Smooth muscle cell (in vitro differentiated cells): Measurements from ENCODE around the gene MXRA8. TPM values are rescaled to one million over a fixed set of nuclear protein-coding genes. Genes with fewer than 3 reads are reported as not detected.

Experiments
- DNase-seq: peaks from one replicate; lab custom pipeline; 2025; ENCODE audit not compliant: unreplicated experiment; lab: John Stamatoyannopoulos, UW
- H2AFZ ChIP-seq: fragments of 200-600 bp; sonication (generic); 2 replicates; pipeline ENCODE4 v1.6.0; 2016; ENCODE audit warnings: antibody characterized with exemption, low read depth, mild to moderate bottlenecking
- H3F3A ChIP-seq: fragments of 200-600 bp; sonication (generic); 2 replicates; pipeline ENCODE4 v1.6.0; 2017; ENCODE audit warnings: antibody characterized with exemption, low read depth
- H3K27ac ChIP-seq: fragments of 200-600 bp; sonication (generic); 2 replicates; pipeline ENCODE4 v1.5.1; 2016; ENCODE audit warnings: low read depth, mild to moderate bottlenecking
- H3K27me3 ChIP-seq: fragments of 200-600 bp; sonication (generic); 2 replicates; pipeline ENCODE4 v1.6.1; 2016; ENCODE audit warnings: low read depth, mild to moderate bottlenecking
- H3K36me3 ChIP-seq: fragments of 200-600 bp; sonication (generic); 2 replicates; pipeline ENCODE4 v1.5.1; 2016; ENCODE audit warnings: low read depth
- H3K4me1 ChIP-seq: fragments of 200-600 bp; sonication (generic); 2 replicates; pipeline ENCODE4 v1.5.1; 2016; ENCODE audit warnings: low read depth
- H3K4me2 ChIP-seq: fragments of 200-600 bp; sonication (generic); 2 replicates; pipeline ENCODE4 v1.6.0; 2016; ENCODE audit warnings: mild to moderate bottlenecking
- H3K4me3 ChIP-seq: fragments of 200-600 bp; sonication (generic); 2 replicates; pipeline ENCODE4 v1.5.1; 2016; ENCODE audit warnings: mild to moderate bottlenecking
- H3K79me2 ChIP-seq: fragments of 200-600 bp; sonication (generic); 2 replicates; pipeline ENCODE4 v1.6.0; 2016; ENCODE audit warnings: low read depth, mild to moderate bottlenecking
- H3K9ac ChIP-seq: fragments of 200-600 bp; sonication (generic); 2 replicates; pipeline ENCODE4 v1.6.0; 2016; ENCODE audit warnings: low read depth
- H3K9me3 ChIP-seq: fragments of 200-600 bp; sonication (generic); replicated peaks from 2 replicates; pipeline ENCODE4 v1.5.1; 2016; ENCODE audit warnings: low read depth
- H4K20me1 ChIP-seq: fragments of 200-600 bp; sonication (generic); 2 replicates; pipeline ENCODE4 v1.6.0; 2016; ENCODE audit warnings: low read depth
- CTCF ChIP-seq: fragments of 200-600 bp; sonication (generic); IDR thresholded peaks from 2 replicates; pipeline ENCODE4 v1.5.1; 2017; ENCODE audit warnings: borderline replicate concordance, mild to moderate bottlenecking, antibody characterized with exemption; ENCODE audit not compliant: insufficient read depth, poor library complexity, severe bottlenecking
- WGBS: methylation state at CpG from one replicate; pipeline ENCODE4 v1.1.7; 2016; ENCODE audit warnings: low lambda C conversion rate; 5-methylcytosine and 5-hydroxymethylcytosine counted together
- polyA plus RNA-seq: library from polyadenylated mRNA; unstranded; fragments of >200 nt; fragmentation: Nextera tagmentation; extraction: Ambion mirVana; gene quantifications from 2 replicates; pipeline ENCODE4 v1.2.1, GENCODE V29; 2016
- total RNA-seq: library from RNA; depleted of rRNA; stranded (reverse); fragments of >200 nt; gene quantifications from 2 replicates; pipeline ENCODE4 v1.2.3, GENCODE V29; 2014

MXRA8 gene
- total and polyA plus RNA-seq, 2 experiments from 2014 or later: 266 to 597 TPM

GRCh38 chr1:1324524-1325287 is 33.6 kb downstream of the MXRA8 start, which contains the start of the genes CPTP and INTS11:
CPTP (plus strand) TSS chr1:1324802; CDS start chr1:1326911, 2,109 bp downstream.
INTS11 (minus strand) TSS chr1:1324660; CDS start chr1:1324608, 52 bp downstream.
- Histone ChIP-seq H2AFZ (no peak within 1 kb of the TSS), H3F3A (no peaks in the 10 kb centered on the region), H3K4me3 (peak within 1 kb of the TSS; percentile 93), H3K9me3 (no peaks in the 10 kb centered on the region), H3K36me3 (no peaks in the 10 kb centered on the region), H4K20me1 (peaks cover 59% of the 10 kb centered on the region), H3K79me2 (peaks cover 64% of the 10 kb centered on the region), H3K27me3 (no peaks in the 10 kb centered on the region), H3K27ac (peak within 1 kb of the TSS; percentile 80), H3K9ac (peak within 1 kb of the TSS; percentile 95), H3K4me1 (peaks cover 7% of the 10 kb centered on the region), H3K4me2 (peak within 1 kb of the TSS; percentile 90)
- WGBS: 3% methylated on average over 61 of the region's 84 CpGs
- DNase-seq: peak; percentile 87
- no peak for TF ChIP-seq CTCF

- no peak for DNase-seq
- no peak overlapping the region for H2AFZ ChIP-seq
- peaks cover 64% of the 10 kb centered on the region for H3K79me2 ChIP-seq
- H3K9me3 ChIP-seq: no peaks in the 10 kb centered on the region
- no peaks in the 10 kb centered on the region for H3K27me3 ChIP-seq
- H3F3A ChIP-seq: no peaks in the 10 kb centered on the region
- peaks cover 60% of the 10 kb centered on the region for H4K20me1 ChIP-seq
- no CpG with 5 or more reads among the region's 41 CpGs for WGBS
- TF ChIP-seq CTCF: no peak
- H3K9ac ChIP-seq: peak overlapping the region; percentile 95
- H3K4me1 ChIP-seq: peaks cover 7% of the 10 kb centered on the region
- peak overlapping the region; percentile 90 for H3K4me2 ChIP-seq
- H3K27ac ChIP-seq: peak overlapping the region; percentile 80
- no peaks in the 10 kb centered on the region for H3K36me3 ChIP-seq
- H3K4me3 ChIP-seq: peak overlapping the region; percentile 93
Measured at GRCh38 chr1:1324084-1324523, 34.3 kb downstream of the MXRA8 start.

- Histone ChIP-seq H3K79me2 (peaks cover 75% of the 10 kb centered on the region), H3K27me3 (no peaks in the 10 kb centered on the region), H3K9ac (no peak overlapping the region), H3K36me3 (no peaks in the 10 kb centered on the region), H3K4me2 (peak overlapping the region; percentile 7), H3K4me1 (peaks cover 7% of the 10 kb centered on the region), H3F3A (no peaks in the 10 kb centered on the region), H3K27ac (no peak overlapping the region), H3K4me3 (no peak overlapping the region), H4K20me1 (peaks cover 70% of the 10 kb centered on the region), H3K9me3 (no peaks in the 10 kb centered on the region), H2AFZ (no peak overlapping the region)
- WGBS: 96% methylated on average over 10 of the region's 10 CpGs
- no peak for TF ChIP-seq CTCF
- DNase-seq: no peak
Measured at GRCh38 chr1:1322952-1323351, 35.4 kb downstream of the MXRA8 start.

- H4K20me1 ChIP-seq: peaks cover 76% of the 10 kb centered on the region
- no peaks in the 10 kb centered on the region for H3K36me3 ChIP-seq
- no peak overlapping the region for H3K9ac ChIP-seq
Measured at GRCh38 chr1:1322418-1322817, 35.9 kb downstream of the MXRA8 start.

More at GRCh38 chr1:1322418-1322817, 35.9 kb downstream of the MXRA8 start:
- H3K4me2 ChIP-seq: no peak overlapping the region
- H3K4me3 ChIP-seq: no peak overlapping the region
- H2AFZ ChIP-seq: no peak overlapping the region
- no peaks in the 10 kb centered on the region for H3K27me3 ChIP-seq
- H3K27ac ChIP-seq: no peak overlapping the region
- 100% methylated on average over 2 of the region's 14 CpGs for WGBS
- H3K79me2 ChIP-seq: peaks cover 79% of the 10 kb centered on the region
- H3F3A ChIP-seq: no peaks in the 10 kb centered on the region
- no peak for DNase-seq
- TF ChIP-seq CTCF: no peak
- H3K4me1 ChIP-seq: peaks cover 7% of the 10 kb centered on the region
- H3K9me3 ChIP-seq: no peaks in the 10 kb centered on the region
